Measurements from ENCODE around the gene ARMC3.
A peak's percentile ranks its signal among the peaks of the same experiment; 100 is the strongest.

GRCh38 chr10:22986771-22987542, 59.1 kb downstream of the ARMC3 start:
- TF ChIP-seq CTCF (IDR thresholded peaks at IDR 0.05): peak; percentile 52
- no peak for TF ChIP-seq ZFX (IDR thresholded peaks at IDR 0.05; ENCODE audit: borderline replicate concordance)

All from 22Rv1 (cell line).